ENCODE data around the gene TMX1.
A peak's percentile ranks its signal among the peaks of the same experiment; 100 is the strongest.
"Not testable (repeated sequence)": the region's sequence is repeated elsewhere in the genome, so short reads cannot be mapped to it uniquely, and the experiment has no call there.

Gene TMX1

GRCh38 chr14:51219473-51220448 is 20.3 kb upstream of the TMX1 start:
- H3K9ac ChIP-seq (ENCODE audit: low read depth, low read length): no peak overlapping the region
- H3K4me1 ChIP-seq (ENCODE audit: control insufficient read depth, insufficient read depth, low read length): no peaks in the 10 kb centered on the region
- H3K9me3 ChIP-seq (ENCODE audit: control insufficient read depth, insufficient read depth, low read length): no peaks in the 10 kb centered on the region
- no peak overlapping the region for H3K4me3 ChIP-seq (ENCODE audit: low read depth, low read length)
- H3K36me3 ChIP-seq (ENCODE audit: control insufficient read depth, insufficient read depth, low read length): no peaks in the 10 kb centered on the region
- no peaks in the 10 kb centered on the region for H3K27me3 ChIP-seq (ENCODE audit: control insufficient read depth, insufficient read depth, low read length)

GRCh38 chr14:51223463-51223862 is 16.6 kb upstream of the TMX1 start:
- H3K27me3 ChIP-seq (ENCODE audit: control insufficient read depth, insufficient read depth, low read length); H3K9me3 ChIP-seq (ENCODE audit: control insufficient read depth, insufficient read depth, low read length); H3K36me3 ChIP-seq (ENCODE audit: control insufficient read depth, insufficient read depth, low read length); H3K9ac ChIP-seq (ENCODE audit: low read depth, low read length); H3K4me1 ChIP-seq (ENCODE audit: control insufficient read depth, insufficient read depth, low read length); H3K4me3 ChIP-seq (ENCODE audit: low read depth, low read length): not testable (repeated sequence)

- no peaks in the 10 kb centered on the region for H3K36me3 ChIP-seq (ENCODE audit: control insufficient read depth, insufficient read depth, low read length)
- no peak overlapping the region for H3K4me3 ChIP-seq (ENCODE audit: low read depth, low read length)
- H3K9me3 ChIP-seq (ENCODE audit: control insufficient read depth, insufficient read depth, low read length): no peaks in the 10 kb centered on the region
- no peak overlapping the region for H3K9ac ChIP-seq (ENCODE audit: low read depth, low read length)
- H3K4me1 ChIP-seq (ENCODE audit: control insufficient read depth, insufficient read depth, low read length): no peaks in the 10 kb centered on the region
- no peaks in the 10 kb centered on the region for H3K27me3 ChIP-seq (ENCODE audit: control insufficient read depth, insufficient read depth, low read length)
These were observed 15.5 kb upstream of the TMX1 start for GRCh38 chr14:51224551-51224950.

- Histone ChIP-seq H3K9me3 (ENCODE audit: control insufficient read depth, insufficient read depth, low read length) (no peaks in the 10 kb centered on the region), H3K4me1 (ENCODE audit: control insufficient read depth, insufficient read depth, low read length) (no peaks in the 10 kb centered on the region), H3K36me3 (ENCODE audit: control insufficient read depth, insufficient read depth, low read length) (no peaks in the 10 kb centered on the region), H3K27me3 (ENCODE audit: control insufficient read depth, insufficient read depth, low read length) (no peaks in the 10 kb centered on the region), H3K4me3 (ENCODE audit: low read depth, low read length) (no peak overlapping the region), H3K9ac (ENCODE audit: low read depth, low read length) (no peak overlapping the region)
These were observed 14.3 kb upstream of the TMX1 start for GRCh38 chr14:51225751-51226150.

GRCh38 chr14:51228391-51228790 is 11.7 kb upstream of the TMX1 start:
- Histone ChIP-seq H3K9me3 (ENCODE audit: control insufficient read depth, insufficient read depth, low read length) (no peaks in the 10 kb centered on the region), H3K27me3 (ENCODE audit: control insufficient read depth, insufficient read depth, low read length) (no peaks in the 10 kb centered on the region), H3K4me3 (ENCODE audit: low read depth, low read length) (no peak overlapping the region), H3K4me1 (ENCODE audit: control insufficient read depth, insufficient read depth, low read length) (no peaks in the 10 kb centered on the region), H3K36me3 (ENCODE audit: control insufficient read depth, insufficient read depth, low read length) (no peaks in the 10 kb centered on the region), H3K9ac (ENCODE audit: low read depth, low read length) (no peak overlapping the region)

- H3K36me3 ChIP-seq (ENCODE audit: control insufficient read depth, insufficient read depth, low read length): no peaks in the 10 kb centered on the region
- no peak overlapping the region for H3K9ac ChIP-seq (ENCODE audit: low read depth, low read length)
- no peaks in the 10 kb centered on the region for H3K27me3 ChIP-seq (ENCODE audit: control insufficient read depth, insufficient read depth, low read length)
- H3K4me3 ChIP-seq (ENCODE audit: low read depth, low read length): no peak overlapping the region
- no peaks in the 10 kb centered on the region for H3K4me1 ChIP-seq (ENCODE audit: control insufficient read depth, insufficient read depth, low read length)
- no peaks in the 10 kb centered on the region for H3K9me3 ChIP-seq (ENCODE audit: control insufficient read depth, insufficient read depth, low read length)
These were observed 11.2 kb upstream of the TMX1 start for GRCh38 chr14:51228890-51229289.

GRCh38 chr14:51236314-51236713 is 3.7 kb upstream of the TMX1 start:
- Histone ChIP-seq H3K4me3 (ENCODE audit: low read depth, low read length) (no peak overlapping the region), H3K9ac (ENCODE audit: low read depth, low read length) (no peak overlapping the region), H3K9me3 (ENCODE audit: control insufficient read depth, insufficient read depth, low read length) (no peaks in the 10 kb centered on the region), H3K27me3 (ENCODE audit: control insufficient read depth, insufficient read depth, low read length) (no peaks in the 10 kb centered on the region), H3K4me1 (ENCODE audit: control insufficient read depth, insufficient read depth, low read length) (no peaks in the 10 kb centered on the region), H3K36me3 (ENCODE audit: control insufficient read depth, insufficient read depth, low read length) (peaks cover 3% of the 10 kb centered on the region)

- Histone ChIP-seq H3K27me3 (ENCODE audit: control insufficient read depth, insufficient read depth, low read length) (no peaks in the 10 kb centered on the region), H3K9me3 (ENCODE audit: control insufficient read depth, insufficient read depth, low read length) (no peaks in the 10 kb centered on the region), H3K9ac (ENCODE audit: low read depth, low read length) (peak overlapping the region; percentile 96), H3K4me3 (ENCODE audit: low read depth, low read length) (peak overlapping the region; percentile 94), H3K36me3 (ENCODE audit: control insufficient read depth, insufficient read depth, low read length) (peaks cover 3% of the 10 kb centered on the region), H3K4me1 (ENCODE audit: control insufficient read depth, insufficient read depth, low read length) (peaks cover 13% of the 10 kb centered on the region)
These were observed 845 bp downstream of the TMX1 start for GRCh38 chr14:51240804-51241380.

- peak overlapping the region; percentile 94 for H3K4me3 ChIP-seq (ENCODE audit: low read depth, low read length)
- no peaks in the 10 kb centered on the region for H3K9me3 ChIP-seq (ENCODE audit: control insufficient read depth, insufficient read depth, low read length)
- no peaks in the 10 kb centered on the region for H3K27me3 ChIP-seq (ENCODE audit: control insufficient read depth, insufficient read depth, low read length)
- H3K9ac ChIP-seq (ENCODE audit: low read depth, low read length): peak overlapping the region; percentile 0
- peaks cover 3% of the 10 kb centered on the region for H3K36me3 ChIP-seq (ENCODE audit: control insufficient read depth, insufficient read depth, low read length)
- peaks cover 13% of the 10 kb centered on the region for H3K4me1 ChIP-seq (ENCODE audit: control insufficient read depth, insufficient read depth, low read length)
These were observed 2.8 kb downstream of the TMX1 start for GRCh38 chr14:51242545-51243490.

- no peaks in the 10 kb centered on the region for H3K9me3 ChIP-seq (ENCODE audit: control insufficient read depth, insufficient read depth, low read length)
- H3K36me3 ChIP-seq (ENCODE audit: control insufficient read depth, insufficient read depth, low read length): peaks cover 8% of the 10 kb centered on the region
- peaks cover 13% of the 10 kb centered on the region for H3K4me1 ChIP-seq (ENCODE audit: control insufficient read depth, insufficient read depth, low read length)
- H3K9ac ChIP-seq (ENCODE audit: low read depth, low read length): no peak overlapping the region
- no peak overlapping the region for H3K4me3 ChIP-seq (ENCODE audit: low read depth, low read length)
- no peaks in the 10 kb centered on the region for H3K27me3 ChIP-seq (ENCODE audit: control insufficient read depth, insufficient read depth, low read length)
These were observed 4.5 kb downstream of the TMX1 start for GRCh38 chr14:51244591-51244990.

- H3K9ac ChIP-seq (ENCODE audit: low read depth, low read length): no peak overlapping the region
- H3K9me3 ChIP-seq (ENCODE audit: control insufficient read depth, insufficient read depth, low read length): no peaks in the 10 kb centered on the region
- H3K4me3 ChIP-seq (ENCODE audit: low read depth, low read length): no peak overlapping the region
- H3K4me1 ChIP-seq (ENCODE audit: control insufficient read depth, insufficient read depth, low read length): peaks cover 13% of the 10 kb centered on the region
- H3K27me3 ChIP-seq (ENCODE audit: control insufficient read depth, insufficient read depth, low read length): no peaks in the 10 kb centered on the region
- peaks cover 9% of the 10 kb centered on the region for H3K36me3 ChIP-seq (ENCODE audit: control insufficient read depth, insufficient read depth, low read length)
These were observed 6.0 kb downstream of the TMX1 start for GRCh38 chr14:51246032-51246431.

Measured in iPS-15b (cell line).